Measurements from ENCODE around the gene ATXN1.
"Not testable (repeated sequence)": the region's sequence is repeated elsewhere in the genome, so short reads cannot be mapped to it uniquely, and the experiment has no call there.

The ATXN1 gene

GRCh38 chr6:16563628-16564240, 197.5 kb downstream of the ATXN1 start:
- no peak for DNase-seq

- DNase-seq: no peak
Observed at GRCh38 chr6:16562498-16562897, 198.8 kb downstream of the ATXN1 start.

GRCh38 chr6:16559071-16559470, 202.2 kb downstream of the ATXN1 start:
- no peak for DNase-seq

- DNase-seq: no peak
Observed at GRCh38 chr6:16555550-16555949, 205.7 kb downstream of the ATXN1 start.

GRCh38 chr6:16553531-16553930, 207.7 kb downstream of the ATXN1 start:
- no peak for DNase-seq

GRCh38 chr6:16551466-16551865, 209.8 kb downstream of the ATXN1 start:
- DNase-seq: no peak

- no peak for DNase-seq
Observed at GRCh38 chr6:16548121-16548520, 213.1 kb downstream of the ATXN1 start.

GRCh38 chr6:16547587-16547986, 213.7 kb downstream of the ATXN1 start:
- DNase-seq: no peak

- no peak for DNase-seq
Observed at GRCh38 chr6:16546861-16547260, 214.4 kb downstream of the ATXN1 start.

- DNase-seq: no peak
Observed at GRCh38 chr6:16545382-16545781, 215.9 kb downstream of the ATXN1 start.

GRCh38 chr6:16544521-16544920, 216.7 kb downstream of the ATXN1 start:
- DNase-seq: no peak

- DNase-seq: no peak
Observed at GRCh38 chr6:16544006-16544405, 217.3 kb downstream of the ATXN1 start.

GRCh38 chr6:16543521-16543920, 217.7 kb downstream of the ATXN1 start:
- DNase-seq: no peak

- DNase-seq: no peak
Observed at GRCh38 chr6:16542070-16542469, 219.2 kb downstream of the ATXN1 start.

GRCh38 chr6:16540804-16541752, 220.2 kb downstream of the ATXN1 start:
- DNase-seq: peak; percentile 14

GRCh38 chr6:16540383-16540782, 220.9 kb downstream of the ATXN1 start:
- not testable (repeated sequence) for DNase-seq

GRCh38 chr6:16539086-16539931, 222.0 kb downstream of the ATXN1 start:
- no peak for DNase-seq

- no peak for DNase-seq
Observed at GRCh38 chr6:16535564-16535963, 225.7 kb downstream of the ATXN1 start.

- peak; percentile 78 for DNase-seq
Observed at GRCh38 chr6:16533721-16534136, 227.5 kb downstream of the ATXN1 start.

GRCh38 chr6:16533210-16533609, 228.1 kb downstream of the ATXN1 start:
- DNase-seq: no peak

- no peak for DNase-seq
Observed at GRCh38 chr6:16527691-16528090, 233.6 kb downstream of the ATXN1 start.

- no peak for DNase-seq
Observed at GRCh38 chr6:16524380-16524707, 236.9 kb downstream of the ATXN1 start.

GRCh38 chr6:16523606-16524379, 237.5 kb downstream of the ATXN1 start:
- DNase-seq: no peak
